MM.1S (cell line): Measurements from ENCODE around the gene ETV3L.

ENCODE experiments used
- CTCF ChIP-seq: fragments of 300-600 bp; sonication (generic); IDR thresholded peaks from 2 replicates; pipeline ENCODE4 v1.5.1; 2016; ENCODE audit warnings: antibody characterized with exemption, low read length, mixed read lengths
- EZH2phosphoT487 ChIP-seq: fragments of 300-600 bp; sonication (generic); IDR thresholded peaks from 2 replicates; pipeline ENCODE4 v1.6.1; 2018; ENCODE audit warnings: antibody characterized with exemption, low read length

DNA sequence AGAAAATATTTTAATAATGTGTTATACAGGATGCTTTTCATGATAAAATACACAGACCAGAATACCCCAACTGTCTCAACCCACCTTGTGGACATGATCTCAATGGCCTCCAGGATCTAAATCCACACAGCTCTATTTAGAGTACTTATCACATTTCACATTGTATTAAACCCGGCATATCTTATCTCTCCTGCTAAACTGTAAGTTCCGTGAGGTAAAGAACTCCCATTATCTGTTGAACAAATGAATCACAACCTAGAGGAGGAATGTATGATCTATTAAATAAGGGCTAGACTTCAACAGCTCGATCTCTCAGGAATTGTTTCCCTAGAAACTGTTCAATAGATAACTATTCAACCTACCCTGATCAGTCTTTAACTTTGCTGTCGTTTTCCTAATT, 31.7 kb upstream of the ETV3L start:
- TF ChIP-seq EZH2phosphoT487 (no peak), CTCF (no peak)
